GM18907 (cell line): ENCODE data around the gene PRDM8.

Experiments
- ATAC-seq: cut with Tn5 transposase; IDR thresholded peaks from one replicate; pipeline ENCODE4 v1.9.1; 2021; ENCODE audit warnings: mild to moderate bottlenecking, moderate library complexity; ENCODE audit not compliant: unreplicated experiment

Gene PRDM8

DNA sequence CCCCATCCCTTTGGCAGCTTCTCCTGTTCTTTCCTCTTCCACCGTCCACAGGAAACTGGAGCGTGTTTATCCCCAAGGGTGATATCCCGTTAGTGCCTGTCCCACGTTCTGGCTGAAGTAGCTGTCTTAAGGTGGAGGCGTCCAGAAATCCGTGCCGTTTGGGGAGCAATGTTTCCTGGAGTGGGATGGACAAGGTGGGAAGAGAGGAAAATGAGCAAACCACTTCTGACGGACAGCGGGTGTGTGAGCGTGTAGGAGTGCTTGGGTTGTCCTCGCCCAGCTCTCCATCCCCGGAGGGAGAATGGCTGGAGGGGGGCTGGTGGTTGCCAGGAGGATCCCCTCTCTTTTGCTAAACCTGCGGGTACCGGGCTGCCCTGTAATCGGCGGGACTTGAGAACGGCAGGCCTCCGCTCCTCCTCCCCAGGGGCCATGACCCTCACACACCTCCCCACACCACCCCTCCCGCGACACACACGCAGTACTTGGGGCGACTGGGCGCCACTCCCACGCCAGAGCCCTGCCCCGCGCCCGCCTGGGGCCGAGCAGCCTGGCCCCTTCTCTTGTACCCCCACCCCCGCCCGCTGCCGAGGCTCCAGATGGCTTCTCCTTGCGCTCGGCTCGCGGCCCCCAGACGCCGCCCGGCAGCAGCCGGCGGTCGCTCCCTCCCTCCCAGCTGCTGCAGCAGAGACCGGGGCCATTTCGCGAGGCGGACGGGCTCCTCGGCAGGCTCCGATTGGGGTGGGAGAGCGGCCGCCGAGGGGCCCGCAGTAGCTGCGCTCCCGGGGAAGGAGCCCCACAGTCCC is 13.9 kb upstream of the PRDM8 start:
- peak; percentile 35 for ATAC-seq

DNA sequence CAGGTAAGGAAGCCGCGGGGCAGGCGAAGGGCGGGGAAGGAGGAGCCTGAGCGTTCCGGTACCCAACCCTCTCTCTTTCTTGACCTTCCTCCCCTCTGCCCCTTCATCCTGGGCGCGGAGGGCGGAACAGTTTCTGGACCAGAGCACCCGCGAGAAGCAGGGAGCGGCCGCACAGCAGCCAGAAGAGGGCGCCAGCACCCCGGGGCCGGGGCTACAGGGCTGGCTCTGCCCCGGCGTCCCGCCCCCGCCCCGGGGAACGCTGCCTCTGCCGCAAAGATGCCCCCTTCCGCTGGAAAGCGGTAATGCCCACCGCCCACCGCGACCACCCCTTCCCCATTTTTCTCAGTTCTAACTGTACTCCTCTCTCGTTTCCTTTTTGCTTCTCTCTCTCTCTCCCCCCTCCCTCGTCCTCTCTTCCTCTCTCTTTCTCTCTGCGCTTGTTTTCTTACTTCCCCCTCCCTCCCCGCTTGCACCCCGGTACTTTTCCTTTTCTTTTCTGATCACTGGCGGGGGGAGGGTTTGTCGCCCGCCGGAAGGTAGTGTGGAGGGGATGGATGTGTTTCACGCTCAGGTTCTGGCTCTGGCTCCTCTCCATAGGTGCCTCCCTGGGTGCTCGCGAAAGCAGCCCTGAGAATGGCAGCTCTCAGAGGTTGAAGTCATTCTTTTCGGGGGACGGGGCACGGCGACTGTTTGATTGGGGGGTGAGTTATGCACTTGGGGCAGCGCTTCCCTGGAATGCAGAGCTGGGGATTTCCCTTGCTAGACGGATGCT is 13.1 kb upstream of the PRDM8 start:
- ATAC-seq: peak; percentile 93

DNA sequence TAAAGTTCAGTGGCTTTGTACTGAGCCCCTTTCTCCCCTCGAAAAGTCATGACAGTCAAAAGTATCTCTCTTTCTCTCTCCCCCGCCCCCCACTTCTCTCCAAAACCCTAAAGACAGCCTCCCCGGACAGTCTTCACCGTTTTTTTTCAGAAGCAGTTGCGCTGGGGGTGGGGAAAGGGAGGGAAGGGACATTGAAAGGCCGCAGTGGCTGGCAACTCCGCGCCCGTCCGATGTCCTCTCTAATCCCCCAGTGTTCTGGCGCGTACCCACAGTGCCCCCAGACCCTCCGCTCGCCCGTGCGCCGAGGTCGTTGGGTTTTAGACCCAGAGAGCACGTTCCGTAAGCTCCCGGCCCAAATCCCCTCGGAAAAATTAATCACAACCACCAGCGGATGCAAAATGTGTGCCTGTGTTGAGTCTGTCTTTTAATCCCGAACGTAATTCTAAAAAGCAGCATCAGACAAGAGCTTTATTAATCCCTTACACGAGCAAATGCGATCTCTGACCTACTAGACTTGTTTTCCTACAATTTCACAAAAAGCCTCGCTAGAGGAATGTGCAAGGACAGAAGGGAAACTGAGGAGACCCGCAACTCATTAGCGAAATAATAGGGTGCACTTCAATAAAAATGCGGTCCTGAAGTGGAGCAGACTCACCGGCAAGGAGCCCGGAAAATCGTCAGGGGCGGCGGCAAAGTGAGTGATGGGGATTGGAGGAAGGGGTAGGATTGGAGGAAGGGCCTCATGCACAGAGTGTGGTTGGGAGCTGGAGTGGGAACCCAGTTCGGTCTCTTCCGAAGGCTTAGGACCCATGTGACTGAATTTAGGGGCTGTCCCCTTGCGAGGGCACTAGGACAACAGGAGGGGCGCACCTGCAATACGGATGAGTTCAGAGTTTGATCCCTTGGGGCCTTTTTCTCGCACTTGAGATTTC is 12.2 kb upstream of the PRDM8 start:
- ATAC-seq: no peak

DNA sequence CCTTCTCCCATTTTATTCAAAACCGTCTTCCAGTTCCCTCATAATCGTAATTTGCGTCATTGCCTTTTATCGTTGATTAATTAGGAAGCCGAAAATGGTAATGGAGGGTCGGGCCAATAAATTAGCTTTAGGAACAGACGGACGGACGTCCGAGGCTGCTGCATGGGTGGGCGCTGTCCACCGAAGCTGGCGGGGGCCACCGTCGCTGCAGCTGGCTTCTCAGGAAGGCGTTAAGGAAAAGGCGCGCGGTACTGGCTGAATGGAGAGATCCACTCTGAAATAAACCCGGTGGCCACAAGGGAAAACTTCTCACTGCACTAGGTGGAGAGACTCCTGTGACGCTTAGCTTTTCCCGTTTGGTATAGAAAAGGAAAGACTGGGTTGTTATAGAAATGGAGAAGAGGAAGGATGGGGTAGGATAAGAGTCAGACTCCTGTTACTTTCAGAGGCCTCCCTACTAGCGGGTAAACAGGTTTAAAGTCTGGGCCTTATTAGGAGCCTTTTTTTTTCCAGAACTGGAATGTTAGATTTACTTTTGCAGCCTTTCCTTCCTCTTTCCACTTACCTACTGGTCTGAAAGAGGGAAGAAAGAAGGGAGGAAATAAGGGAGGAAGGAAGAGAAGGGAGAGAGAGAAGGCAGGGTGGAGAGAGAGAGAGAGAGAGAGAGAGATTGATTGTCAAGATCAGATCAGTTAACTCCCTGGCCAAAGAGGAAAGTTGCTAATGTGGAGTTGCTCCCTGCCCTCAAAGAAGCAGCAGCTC is 11.3 kb upstream of the PRDM8 start:
- no peak for ATAC-seq

DNA sequence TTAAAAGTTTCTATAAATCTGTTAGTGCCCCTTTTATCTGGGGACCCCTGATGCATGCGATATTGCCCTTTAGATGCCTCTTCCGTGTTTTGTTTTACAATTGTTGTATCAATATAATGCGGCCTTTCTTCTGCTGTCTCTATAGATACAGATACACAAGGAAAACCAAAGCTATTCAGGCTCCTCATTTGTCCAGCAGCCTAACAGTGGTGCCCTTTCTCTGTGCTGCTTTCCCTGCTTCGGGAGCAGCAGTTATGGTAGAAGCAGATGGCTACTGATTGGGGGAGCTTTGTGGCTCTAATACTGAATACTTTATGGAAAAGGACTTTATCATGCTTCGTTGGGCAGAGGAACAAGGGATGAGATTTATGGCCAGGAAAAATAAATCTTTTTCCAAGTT is 10.6 kb upstream of the PRDM8 start:
- ATAC-seq: no peak

DNA sequence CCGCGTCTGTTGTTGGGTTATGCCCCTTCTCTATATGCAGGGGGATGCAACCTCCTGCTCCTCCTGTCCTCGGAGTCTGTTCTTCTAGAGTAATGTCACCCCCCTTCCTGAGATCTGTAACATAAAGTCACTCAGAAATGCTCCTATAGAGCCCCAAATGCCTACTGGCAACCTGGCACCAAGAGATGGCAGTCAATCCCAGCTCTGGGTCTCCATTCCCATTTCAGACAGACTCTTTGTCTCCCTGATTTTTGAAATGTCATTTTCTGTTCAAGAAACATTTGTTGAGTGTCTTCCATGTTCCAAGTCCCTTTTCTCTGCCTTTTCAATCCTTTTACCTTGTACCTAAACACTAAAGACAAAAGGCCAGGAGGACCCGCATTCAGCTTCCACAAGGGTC is 9.6 kb upstream of the PRDM8 start:
- no peak for ATAC-seq

DNA sequence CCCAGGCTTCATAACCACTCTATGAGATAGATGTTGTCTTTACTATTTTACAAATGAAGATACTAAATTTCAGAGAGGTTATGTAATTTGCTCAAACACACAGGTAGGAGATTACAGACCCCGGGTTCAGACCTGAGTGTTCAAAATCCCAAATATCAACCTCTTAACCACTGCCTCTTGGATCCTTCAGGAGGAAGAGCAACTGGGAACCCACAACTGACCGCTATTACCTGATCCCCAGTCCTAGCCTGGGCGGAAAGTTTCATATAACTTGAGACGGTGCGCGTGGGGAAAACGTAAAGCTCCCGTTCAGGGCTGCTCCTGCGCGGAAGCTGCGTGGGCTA is 8.9 kb upstream of the PRDM8 start:
- ATAC-seq: no peak

DNA sequence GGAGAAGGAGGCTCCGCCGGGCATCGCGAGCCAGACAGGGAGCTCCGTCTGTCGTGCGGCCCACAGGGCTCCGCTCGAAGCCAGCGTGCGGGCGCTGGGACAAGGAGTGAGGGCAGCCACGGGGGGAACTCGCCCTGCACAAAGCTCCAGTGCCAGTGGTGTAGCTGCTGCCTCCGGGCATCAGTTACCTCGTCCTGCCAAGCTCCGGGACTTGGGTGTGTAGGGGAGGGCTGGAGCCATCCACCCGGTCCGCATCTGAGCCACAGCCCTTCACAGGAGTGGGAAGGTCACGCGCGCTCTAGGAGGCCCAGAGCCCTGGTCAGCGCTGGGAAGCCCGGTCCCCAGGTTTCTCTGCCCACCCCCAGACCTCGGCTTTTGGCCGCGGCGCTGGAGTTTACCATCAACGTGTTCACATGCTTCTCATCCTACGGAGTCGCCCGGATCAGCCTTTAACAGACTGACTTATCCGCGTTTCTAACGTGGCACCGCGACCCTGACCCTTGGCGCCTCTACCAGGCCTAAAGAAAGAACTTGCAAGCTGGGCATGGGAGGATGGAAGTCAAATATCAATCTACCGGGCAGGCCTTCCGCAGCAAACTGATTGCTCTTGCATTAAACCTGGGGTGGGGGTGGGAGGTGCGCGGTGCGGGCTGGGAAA is 8.4 kb upstream of the PRDM8 start:
- no peak for ATAC-seq

DNA sequence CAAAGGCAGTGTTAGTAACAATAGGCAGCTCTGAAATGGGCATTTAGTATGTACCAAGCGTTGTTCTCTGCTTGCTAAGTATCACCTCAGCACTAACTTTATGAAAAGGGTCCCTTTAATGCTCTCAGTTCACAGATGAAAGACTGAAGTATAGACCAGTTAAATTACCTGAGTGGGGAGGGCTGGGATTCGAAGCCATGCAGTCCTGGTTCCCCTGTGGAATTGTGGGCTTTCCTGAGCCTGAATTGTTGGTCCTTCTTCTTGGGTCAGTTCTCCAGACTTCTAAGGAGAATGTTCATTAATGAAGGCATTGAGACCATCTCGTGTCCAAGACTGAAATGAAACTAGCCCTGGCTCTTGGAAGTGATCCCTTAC is 7.7 kb upstream of the PRDM8 start:
- no peak for ATAC-seq

DNA sequence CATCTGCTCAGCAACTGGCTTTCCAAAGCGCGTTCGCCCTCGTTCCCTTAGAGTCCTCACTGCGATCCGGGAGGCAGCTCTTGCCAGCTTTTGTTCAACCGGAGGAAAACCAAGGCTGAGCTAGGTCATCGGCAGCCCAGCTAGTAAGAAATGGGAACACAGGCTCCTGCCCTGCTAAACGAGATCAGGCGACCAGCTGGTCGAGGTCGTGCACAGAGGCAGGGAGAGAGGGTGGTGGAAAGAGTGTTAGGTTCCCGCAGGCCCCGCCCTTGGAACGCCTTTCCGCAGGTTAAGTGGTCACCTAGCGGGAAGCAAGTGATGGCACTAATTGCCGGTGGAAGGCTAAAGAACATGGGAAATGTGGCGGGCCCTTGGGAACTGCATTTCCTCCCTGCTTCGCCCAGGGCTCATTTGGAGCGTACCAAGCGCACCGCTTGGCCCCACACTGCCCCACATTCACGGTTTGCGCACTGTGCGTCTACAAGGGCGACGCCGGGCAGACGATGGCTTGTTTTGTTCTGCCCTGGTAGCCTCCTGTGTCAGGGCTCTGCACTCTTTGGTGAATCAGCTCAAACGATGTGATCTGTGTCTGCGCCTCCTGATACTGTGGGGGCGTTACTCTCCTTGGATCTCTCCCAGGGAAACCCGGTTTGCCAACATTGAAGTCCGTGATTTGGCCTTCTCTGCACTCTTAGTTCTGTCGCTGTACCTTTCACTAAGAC is 7.2 kb upstream of the PRDM8 start:
- no peak for ATAC-seq

DNA sequence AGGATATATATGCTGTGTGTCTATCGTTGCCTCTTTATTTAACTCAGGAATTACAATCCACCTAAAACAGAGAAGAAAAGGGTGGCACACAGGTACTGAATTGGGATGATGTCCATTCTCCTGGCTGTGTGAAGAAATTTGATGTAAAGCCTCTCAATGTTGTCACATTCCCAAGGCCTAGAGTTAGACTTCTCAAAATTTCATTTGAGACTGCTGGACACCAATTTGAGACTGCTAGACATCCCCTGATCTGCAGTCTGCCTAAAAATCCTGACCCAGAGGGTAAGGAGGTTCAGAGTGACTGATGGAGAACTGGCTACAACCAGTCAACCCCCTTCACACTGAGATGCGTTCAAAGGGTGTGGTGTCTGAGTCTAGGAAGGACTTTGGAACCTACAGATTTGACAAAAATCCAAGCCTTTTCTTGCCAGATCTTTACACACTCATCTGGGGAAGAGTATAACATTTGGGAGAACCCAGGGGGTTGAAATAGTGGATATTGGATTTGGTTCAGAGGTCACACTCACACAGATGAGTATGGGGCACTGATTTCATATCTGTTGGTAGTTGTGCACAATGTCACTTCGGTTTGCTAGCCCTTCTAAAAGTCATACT is 4.9 kb upstream of the PRDM8 start:
- no peak for ATAC-seq

DNA sequence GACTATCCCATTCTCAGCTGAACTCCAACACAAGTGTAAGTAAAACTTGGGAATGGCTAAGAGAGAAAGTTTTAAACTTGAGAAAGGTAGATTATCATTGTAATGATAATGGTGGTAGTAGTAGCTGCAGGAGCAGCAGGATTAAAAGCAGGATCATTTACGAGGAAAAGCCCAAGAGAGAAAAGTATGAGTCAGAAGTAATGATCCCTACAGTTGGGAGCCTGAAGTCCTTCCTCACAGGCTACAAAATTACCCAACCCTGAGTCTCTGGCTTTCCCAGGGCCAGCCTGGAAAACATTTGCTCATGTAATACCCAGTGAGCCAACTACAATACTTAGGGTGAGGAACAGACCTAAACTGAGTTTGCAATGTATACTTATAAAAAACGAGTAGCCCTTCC is 4.4 kb upstream of the PRDM8 start:
- ATAC-seq: no peak

DNA sequence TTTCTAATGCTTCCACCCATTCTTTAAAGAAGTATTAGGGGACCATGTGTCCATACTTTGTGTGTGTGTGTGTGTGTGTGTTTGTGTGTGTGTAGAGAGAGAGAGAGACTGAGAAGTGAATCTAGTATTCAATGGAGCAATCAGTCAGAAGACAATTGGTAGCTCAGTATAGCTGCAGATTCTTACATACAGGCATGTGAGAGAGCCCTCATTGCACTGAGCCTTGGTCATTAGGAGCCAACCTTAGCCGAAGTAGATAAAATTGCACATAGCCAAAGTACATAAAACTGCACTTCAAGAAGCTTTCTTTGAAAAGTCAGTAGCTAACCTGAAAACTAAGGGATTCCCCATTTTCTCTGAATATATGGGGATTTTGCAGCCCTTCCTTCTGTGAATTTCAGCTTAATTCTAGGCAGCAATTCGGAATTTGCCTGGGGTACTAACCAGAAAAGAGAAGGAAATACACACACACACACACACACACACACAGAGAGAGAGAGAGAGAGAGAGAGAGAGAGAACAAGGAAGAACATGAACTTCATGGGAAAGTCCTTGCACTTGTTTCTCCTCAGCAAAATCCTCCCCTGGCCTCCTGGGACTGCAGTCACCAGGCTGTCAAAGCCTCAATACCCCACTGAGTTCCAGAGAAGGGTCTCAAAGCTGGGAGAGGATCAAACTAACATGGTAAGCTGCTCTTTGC is 1.7 kb upstream of the PRDM8 start:
- ATAC-seq: no peak

DNA sequence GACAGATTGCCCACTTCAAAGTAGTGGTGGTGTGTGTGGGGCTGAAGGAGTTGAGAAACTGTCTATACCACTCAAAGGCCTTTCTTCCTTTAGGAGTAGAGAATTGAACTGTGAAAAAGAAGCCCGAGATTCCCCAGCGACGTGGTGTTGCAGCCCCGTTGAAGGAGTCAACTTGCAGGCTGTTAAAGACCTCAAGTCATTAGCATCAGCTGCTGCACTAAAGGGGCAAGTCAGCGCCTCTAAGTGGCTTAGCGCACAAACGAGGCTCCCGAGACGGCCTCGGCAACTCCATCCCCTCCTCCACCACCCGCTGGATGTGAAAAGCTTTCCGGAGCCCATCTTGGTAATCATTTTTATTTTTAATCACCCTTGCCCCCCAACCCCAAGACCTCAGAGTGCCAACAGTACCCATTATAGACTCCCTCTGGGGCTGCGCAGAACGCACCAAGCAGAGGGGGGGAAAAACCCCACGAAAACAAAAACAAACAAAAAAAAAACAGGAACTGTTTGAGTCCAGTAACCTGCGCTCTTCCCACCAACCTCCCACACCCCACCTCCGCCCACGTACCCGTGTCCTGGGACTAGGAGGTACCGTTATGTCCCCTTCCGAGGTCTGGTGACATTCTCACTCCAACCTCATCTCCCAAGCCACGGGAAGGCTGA is 913 bp upstream of the PRDM8 start:
- no peak for ATAC-seq

DNA sequence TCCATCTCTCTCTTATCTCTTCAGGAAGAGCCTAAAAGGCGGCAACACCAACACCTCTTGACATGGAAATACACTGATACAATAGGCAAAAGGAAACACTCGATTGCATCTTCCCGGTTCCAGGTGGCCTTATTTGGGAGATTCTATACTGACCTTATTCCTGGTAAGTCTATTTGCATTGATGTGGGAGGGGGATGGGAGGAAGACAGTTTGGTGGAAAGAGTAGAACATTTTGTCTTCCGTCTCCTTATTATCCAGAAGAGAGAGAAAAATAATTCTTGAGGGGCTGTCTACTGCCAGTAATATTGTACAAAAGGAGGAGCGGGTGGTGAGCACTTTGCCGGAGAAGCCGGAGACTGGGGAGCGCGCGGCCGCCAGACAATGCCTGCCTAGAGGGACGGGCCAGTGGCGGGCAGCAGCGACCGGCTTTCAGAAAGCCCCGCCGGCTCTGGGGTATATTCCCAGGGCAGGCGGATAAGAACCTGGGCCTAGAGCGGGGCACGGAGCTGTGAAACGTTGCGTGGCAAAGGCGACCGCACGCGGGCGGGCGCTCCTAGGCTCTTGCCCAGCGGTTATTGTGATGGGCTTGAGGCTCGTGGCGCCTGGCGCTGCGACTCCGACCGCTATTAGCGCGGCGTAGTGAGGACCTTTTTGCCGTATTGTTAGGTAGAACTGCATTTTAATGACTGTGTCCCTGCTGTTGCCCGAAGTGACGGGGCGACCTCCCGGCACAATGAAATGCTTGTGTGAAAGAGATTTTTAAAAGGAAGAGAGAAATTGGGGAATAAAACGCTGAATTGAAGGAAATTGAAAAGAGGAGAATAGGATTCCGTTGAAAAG is 518 bp downstream of the PRDM8 start:
- no peak for ATAC-seq

DNA sequence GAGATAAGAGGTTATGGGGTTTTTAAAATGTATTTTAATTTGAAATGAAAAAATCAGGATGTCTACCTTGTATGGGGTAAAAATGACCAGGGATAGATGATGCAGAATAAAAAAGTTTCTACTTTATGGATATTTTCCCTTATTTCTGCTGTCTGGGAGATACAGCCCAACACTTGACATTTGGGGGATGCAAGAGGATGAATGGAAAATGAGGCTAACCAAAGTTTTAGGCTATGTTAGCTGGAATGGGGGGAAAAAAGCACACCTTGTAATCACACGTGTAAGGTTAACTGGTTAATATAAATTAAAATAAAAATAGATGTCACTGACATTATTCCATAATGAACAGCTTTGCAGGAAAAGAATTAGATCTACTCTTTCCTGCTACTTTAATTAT is 1.1 kb downstream of the PRDM8 start:
- no peak for ATAC-seq

DNA sequence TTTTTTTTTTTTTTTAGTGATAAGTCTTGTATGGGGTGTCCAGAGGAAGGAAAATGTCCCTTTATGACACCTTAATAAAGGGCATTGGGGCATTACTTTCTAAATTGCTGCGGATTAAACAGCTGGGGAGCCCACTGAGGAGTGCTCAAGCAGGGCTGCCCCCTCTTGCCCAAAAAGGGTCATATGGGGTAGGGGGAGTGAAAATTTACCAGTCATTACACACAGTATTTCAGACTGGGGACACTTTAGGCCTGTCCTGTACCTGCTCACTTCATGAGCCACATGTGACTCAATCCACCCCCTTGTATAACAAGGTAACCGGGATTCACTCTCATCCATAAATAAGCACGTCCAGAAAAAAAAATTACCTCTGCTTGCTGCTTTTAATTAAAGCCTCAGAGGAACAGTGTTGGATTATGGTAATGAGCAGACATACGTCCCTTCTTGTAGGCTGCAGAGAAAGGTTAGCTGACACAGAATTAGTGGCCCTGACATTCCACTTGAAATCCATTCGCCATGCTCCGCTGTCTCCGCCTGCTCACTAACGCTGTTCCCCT is 1.8 kb downstream of the PRDM8 start:
- ATAC-seq: no peak
